Smooth muscle cell (in vitro differentiated cells): ENCODE data around the gene TMEM202. TPM values are rescaled to one million over a fixed set of nuclear protein-coding genes. Genes with fewer than 3 reads are reported as not detected.
"Not testable (repeated sequence)": the region's sequence is repeated elsewhere in the genome, so short reads cannot be mapped to it uniquely, and the experiment has no call there.

Source experiments
- DNase-seq: peaks from one replicate; lab custom pipeline; 2025; ENCODE audit not compliant: unreplicated experiment; lab: John Stamatoyannopoulos, UW
- H2AFZ ChIP-seq: fragments of 200-600 bp; sonication (generic); 2 replicates; pipeline ENCODE4 v1.6.0; 2016; ENCODE audit warnings: antibody characterized with exemption, low read depth, mild to moderate bottlenecking
- H3F3A ChIP-seq: fragments of 200-600 bp; sonication (generic); 2 replicates; pipeline ENCODE4 v1.6.0; 2017; ENCODE audit warnings: antibody characterized with exemption, low read depth
- H3K27ac ChIP-seq: fragments of 200-600 bp; sonication (generic); 2 replicates; pipeline ENCODE4 v1.5.1; 2016; ENCODE audit warnings: low read depth, mild to moderate bottlenecking
- H3K27me3 ChIP-seq: fragments of 200-600 bp; sonication (generic); 2 replicates; pipeline ENCODE4 v1.6.1; 2016; ENCODE audit warnings: low read depth, mild to moderate bottlenecking
- H3K36me3 ChIP-seq: fragments of 200-600 bp; sonication (generic); 2 replicates; pipeline ENCODE4 v1.5.1; 2016; ENCODE audit warnings: low read depth
- H3K4me1 ChIP-seq: fragments of 200-600 bp; sonication (generic); 2 replicates; pipeline ENCODE4 v1.5.1; 2016; ENCODE audit warnings: low read depth
- H3K4me2 ChIP-seq: fragments of 200-600 bp; sonication (generic); 2 replicates; pipeline ENCODE4 v1.6.0; 2016; ENCODE audit warnings: mild to moderate bottlenecking
- H3K4me3 ChIP-seq: fragments of 200-600 bp; sonication (generic); 2 replicates; pipeline ENCODE4 v1.5.1; 2016; ENCODE audit warnings: mild to moderate bottlenecking
- H3K79me2 ChIP-seq: fragments of 200-600 bp; sonication (generic); 2 replicates; pipeline ENCODE4 v1.6.0; 2016; ENCODE audit warnings: low read depth, mild to moderate bottlenecking
- H3K9ac ChIP-seq: fragments of 200-600 bp; sonication (generic); 2 replicates; pipeline ENCODE4 v1.6.0; 2016; ENCODE audit warnings: low read depth
- H3K9me3 ChIP-seq: fragments of 200-600 bp; sonication (generic); replicated peaks from 2 replicates; pipeline ENCODE4 v1.5.1; 2016; ENCODE audit warnings: low read depth
- H4K20me1 ChIP-seq: fragments of 200-600 bp; sonication (generic); 2 replicates; pipeline ENCODE4 v1.6.0; 2016; ENCODE audit warnings: low read depth
- WGBS: methylation state at CpG from one replicate; pipeline ENCODE4 v1.1.7; 2016; ENCODE audit warnings: low lambda C conversion rate; 5-methylcytosine and 5-hydroxymethylcytosine counted together
- polyA plus RNA-seq: library from polyadenylated mRNA; unstranded; fragments of >200 nt; fragmentation: Nextera tagmentation; extraction: Ambion mirVana; gene quantifications from 2 replicates; pipeline ENCODE4 v1.2.1, GENCODE V29; 2016
- total RNA-seq: library from RNA; depleted of rRNA; stranded (reverse); fragments of >200 nt; gene quantifications from 2 replicates; pipeline ENCODE4 v1.2.3, GENCODE V29; 2014
- TF ChIP-seq, protein P1 (sequence below): fragments of 200-600 bp; sonication (generic); IDR thresholded peaks from 2 replicates; pipeline ENCODE4 v1.5.1; 2017; ENCODE audit warnings: borderline replicate concordance, mild to moderate bottlenecking, antibody characterized with exemption; ENCODE audit not compliant: insufficient read depth, poor library complexity, severe bottlenecking

Gene TMEM202
- total and polyA plus RNA-seq, 2 experiments from 2014 or later = not detected

DNA sequence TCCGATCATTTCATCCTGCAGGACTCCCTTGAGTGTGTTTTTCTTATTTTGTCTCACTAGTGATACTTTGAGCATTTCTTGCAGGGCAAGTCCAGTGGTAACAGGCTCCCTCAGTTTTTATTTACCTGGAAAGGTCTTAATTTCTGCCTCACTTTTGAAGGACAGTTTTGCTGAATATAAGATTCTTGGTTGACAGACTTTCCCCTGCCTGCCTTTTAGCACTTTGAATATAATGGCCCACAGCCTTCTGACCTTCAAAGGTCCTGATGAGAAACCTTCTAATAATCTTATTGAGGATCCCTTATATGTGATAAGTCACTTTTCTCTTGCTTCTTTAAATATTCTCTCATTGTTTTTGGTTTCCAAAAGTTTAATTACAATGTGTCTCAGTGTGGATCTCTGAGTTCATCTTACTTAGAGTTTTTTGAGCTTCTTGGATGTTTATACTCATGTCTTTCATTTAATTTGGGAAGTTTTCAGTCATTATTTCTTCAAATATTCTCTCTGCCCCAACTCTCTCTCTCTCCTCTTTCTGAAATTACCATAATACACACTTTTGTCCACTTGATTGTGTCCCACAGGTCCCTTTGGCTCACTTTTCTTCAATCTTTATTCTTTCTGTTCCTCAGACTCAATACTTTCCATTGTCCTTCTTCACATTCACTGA is 39.7 kb downstream of the TMEM202 start:
- no peaks in the 10 kb centered on the region for H3K4me1 ChIP-seq
- no peak overlapping the region for H3K27ac ChIP-seq
- no peak for DNase-seq
- no peaks in the 10 kb centered on the region for H3K79me2 ChIP-seq
- peaks cover 15% of the 10 kb centered on the region for H3K27me3 ChIP-seq
- no peak overlapping the region for H3K4me2 ChIP-seq
- H4K20me1 ChIP-seq = no peaks in the 10 kb centered on the region
- H3F3A ChIP-seq = no peaks in the 10 kb centered on the region
- H2AFZ ChIP-seq = no peak overlapping the region
- 66% methylated on average over 1 of the region's 1 CpG for WGBS
- H3K9ac ChIP-seq = no peak overlapping the region
- no peak overlapping the region for H3K4me3 ChIP-seq
- H3K9me3 ChIP-seq = peaks cover 3% of the 10 kb centered on the region
- H3K36me3 ChIP-seq = no peaks in the 10 kb centered on the region
- TF ChIP-seq, protein P1, sequence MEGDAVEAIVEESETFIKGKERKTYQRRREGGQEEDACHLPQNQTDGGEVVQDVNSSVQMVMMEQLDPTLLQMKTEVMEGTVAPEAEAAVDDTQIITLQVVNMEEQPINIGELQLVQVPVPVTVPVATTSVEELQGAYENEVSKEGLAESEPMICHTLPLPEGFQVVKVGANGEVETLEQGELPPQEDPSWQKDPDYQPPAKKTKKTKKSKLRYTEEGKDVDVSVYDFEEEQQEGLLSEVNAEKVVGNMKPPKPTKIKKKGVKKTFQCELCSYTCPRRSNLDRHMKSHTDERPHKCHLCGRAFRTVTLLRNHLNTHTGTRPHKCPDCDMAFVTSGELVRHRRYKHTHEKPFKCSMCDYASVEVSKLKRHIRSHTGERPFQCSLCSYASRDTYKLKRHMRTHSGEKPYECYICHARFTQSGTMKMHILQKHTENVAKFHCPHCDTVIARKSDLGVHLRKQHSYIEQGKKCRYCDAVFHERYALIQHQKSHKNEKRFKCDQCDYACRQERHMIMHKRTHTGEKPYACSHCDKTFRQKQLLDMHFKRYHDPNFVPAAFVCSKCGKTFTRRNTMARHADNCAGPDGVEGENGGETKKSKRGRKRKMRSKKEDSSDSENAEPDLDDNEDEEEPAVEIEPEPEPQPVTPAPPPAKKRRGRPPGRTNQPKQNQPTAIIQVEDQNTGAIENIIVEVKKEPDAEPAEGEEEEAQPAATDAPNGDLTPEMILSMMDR = no peak

DNA sequence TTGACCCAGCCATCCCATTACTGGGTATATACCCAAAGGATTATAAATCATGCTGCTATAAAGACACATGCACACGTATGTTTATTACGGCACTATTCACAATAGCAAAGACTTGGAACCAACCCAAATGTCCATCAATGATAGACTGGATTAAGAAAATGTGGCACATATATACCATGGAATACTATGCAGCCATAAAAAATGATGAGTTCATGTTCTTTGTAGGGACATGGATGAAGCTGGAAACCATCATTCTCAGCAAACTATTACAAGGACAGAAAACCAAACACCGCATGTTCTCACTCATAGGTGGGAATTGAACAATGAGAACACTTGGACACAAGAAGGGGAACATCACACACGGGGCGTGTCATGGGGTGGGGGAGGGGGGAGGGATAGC is 44.7 kb downstream of the TMEM202 start:
- H3K4me2 ChIP-seq, H2AFZ ChIP-seq: not testable (repeated sequence)
- WGBS = 86% methylated on average over 4 of the region's 5 CpGs

DNA sequence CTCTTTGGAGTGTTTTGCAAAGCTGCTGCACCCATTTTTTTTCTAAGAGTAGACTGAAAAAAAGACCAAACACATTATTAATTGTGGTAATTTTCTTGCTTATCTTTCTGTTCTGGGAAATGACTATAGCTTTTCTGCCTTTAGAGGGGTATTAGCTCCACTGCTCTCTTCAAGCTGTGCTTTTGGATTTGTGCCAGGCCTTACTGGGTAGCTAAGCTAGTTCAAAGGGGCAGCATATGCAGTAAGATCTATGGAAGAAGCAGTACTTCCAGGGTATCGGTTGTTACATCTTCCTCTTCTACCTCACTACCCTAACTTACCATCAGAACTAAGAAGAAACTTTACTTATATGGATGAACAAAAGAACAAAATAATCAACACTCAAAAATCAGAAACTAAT is 47.3 kb downstream of the TMEM202 start:
- Histone ChIP-seq H2AFZ (no peak overlapping the region), H3K27me3 (no peaks in the 10 kb centered on the region), H3K4me1 (no peaks in the 10 kb centered on the region), H3K9me3 (no peaks in the 10 kb centered on the region), H3K4me3 (no peak overlapping the region), H4K20me1 (no peaks in the 10 kb centered on the region), H3K79me2 (no peaks in the 10 kb centered on the region), H3K36me3 (no peaks in the 10 kb centered on the region), H3K27ac (no peak overlapping the region), H3F3A (no peaks in the 10 kb centered on the region), H3K9ac (no peak overlapping the region), H3K4me2 (no peak overlapping the region)
- TF ChIP-seq, protein P1 = no peak
- DNase-seq = no peak
- WGBS = 94% methylated on average over 1 of the region's 1 CpG

More for the DNA sequence above, 44.7 kb downstream of the TMEM202 start:
- H3K4me1 ChIP-seq, DNase-seq, H3K9me3 ChIP-seq, H3K27ac ChIP-seq, H3K36me3 ChIP-seq, H3K79me2 ChIP-seq, H4K20me1 ChIP-seq, H3K4me3 ChIP-seq, H3K27me3 ChIP-seq, H3F3A ChIP-seq, H3K9ac ChIP-seq: not testable (repeated sequence)

DNA sequence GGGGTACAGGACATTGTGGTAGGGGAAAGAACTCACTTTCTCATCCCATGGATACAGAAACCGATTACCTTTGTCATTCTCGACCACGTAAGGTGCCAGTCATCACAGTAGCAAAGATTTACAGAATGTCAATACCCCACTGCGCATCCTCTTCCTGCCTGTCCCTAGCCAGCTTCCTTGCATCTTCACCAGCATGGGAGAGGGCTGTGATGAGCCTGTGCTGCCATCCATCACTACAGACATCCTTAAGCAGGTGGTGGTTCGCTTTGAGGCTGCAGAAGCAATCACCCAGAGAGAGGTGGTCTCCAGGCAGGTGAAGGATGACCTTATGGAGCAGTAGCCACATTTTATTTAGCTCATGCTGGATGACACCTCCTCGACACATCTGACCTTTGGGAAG is 52.7 kb downstream of the TMEM202 start:
- H3K79me2 ChIP-seq = no peaks in the 10 kb centered on the region
- no peak for DNase-seq

More for the DNA sequence above, 52.7 kb downstream of the TMEM202 start:
- Histone ChIP-seq H3F3A (no peaks in the 10 kb centered on the region), H2AFZ (no peak overlapping the region), H3K4me2 (no peak overlapping the region), H3K27me3 (peaks cover 13% of the 10 kb centered on the region), H3K9me3 (no peaks in the 10 kb centered on the region), H3K4me1 (no peaks in the 10 kb centered on the region), H3K4me3 (no peak overlapping the region), H3K36me3 (no peaks in the 10 kb centered on the region), H3K9ac (no peak overlapping the region), H4K20me1 (no peaks in the 10 kb centered on the region), H3K27ac (no peak overlapping the region)
- WGBS = 82% methylated on average over 6 of the region's 6 CpGs
- TF ChIP-seq, protein P1 = no peak
